HG03108 (cell line): ENCODE results near the gene BDKRB2.
"Not testable (repeated sequence)": the region's sequence is repeated elsewhere in the genome, so short reads cannot be mapped to it uniquely, and the experiment has no call there.

Experiments
- ATAC-seq: cut with Tn5 transposase; IDR thresholded peaks from one replicate; pipeline ENCODE4 v1.9.1; 2021; ENCODE audit warnings: moderate library complexity; ENCODE audit not compliant: unreplicated experiment

BDKRB2 gene

DNA sequence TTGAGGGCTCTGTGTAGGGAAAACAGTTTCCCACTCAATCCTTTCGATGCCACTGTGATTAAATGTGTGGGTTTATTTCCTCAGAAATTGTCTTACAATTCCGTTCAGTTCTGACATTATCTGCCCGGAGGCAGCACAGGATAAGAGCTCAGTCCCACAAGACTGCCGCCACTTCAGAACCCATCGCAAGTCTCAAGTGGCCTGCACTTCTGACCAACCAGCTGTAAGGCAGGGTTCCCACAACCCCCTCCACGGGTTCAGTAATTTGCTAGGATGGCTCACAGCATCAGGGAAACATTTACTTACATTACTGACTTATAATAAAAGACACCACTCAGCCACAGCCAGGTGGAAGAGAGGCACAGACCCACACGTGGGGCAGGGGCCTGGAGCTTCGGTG, 17.2 kb downstream of the BDKRB2 start:
- ATAC-seq = no peak

DNA sequence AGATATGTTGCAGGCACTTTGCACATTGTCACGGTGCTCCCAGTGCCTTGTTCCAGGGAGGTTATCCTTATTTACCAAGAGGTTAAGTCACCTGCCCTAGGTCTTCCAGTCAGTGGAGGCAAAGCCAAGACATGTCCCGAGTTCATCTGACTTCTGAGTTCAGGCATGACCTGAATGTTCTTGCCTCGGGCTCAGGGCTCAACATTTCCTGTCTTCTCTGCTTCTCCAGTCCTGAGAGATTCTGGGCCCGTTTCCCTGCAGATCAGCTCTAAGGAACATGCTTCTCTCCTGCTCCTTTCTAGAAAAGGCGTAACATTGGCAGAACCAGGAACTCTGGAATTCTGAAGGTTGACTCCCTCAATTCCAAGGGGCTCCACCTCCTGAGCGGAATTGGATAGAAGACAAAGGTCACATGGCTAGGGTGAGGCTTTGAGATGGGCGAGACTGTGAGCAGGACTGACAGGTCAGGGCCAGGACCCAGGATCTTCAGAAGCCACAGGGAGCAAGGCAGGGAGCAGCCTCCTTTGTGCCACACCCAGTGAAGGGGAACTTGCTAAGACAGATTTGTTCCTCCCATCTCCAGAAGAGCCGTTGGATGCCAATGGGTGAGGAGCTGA, 19.9 kb downstream of the BDKRB2 start:
- ATAC-seq = no peak

DNA sequence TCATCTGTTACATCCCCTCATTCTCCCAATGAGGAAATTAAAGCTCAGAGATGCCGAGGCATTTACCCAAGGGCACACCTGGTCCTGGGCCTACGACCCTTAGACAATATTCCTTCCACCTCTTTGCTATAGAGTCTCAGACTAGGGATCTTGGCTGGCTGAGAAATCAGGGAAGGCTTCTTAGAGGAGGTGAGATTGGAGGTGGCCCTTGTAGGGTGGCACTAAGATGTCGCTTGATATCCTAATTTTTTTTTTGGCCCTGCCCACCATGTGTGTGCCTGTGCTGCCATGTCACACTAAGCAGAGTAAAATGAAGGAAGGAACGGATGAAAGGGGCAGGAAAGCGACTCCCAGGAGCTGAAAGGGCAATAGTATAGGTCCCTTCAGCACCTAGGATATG, 20.6 kb downstream of the BDKRB2 start:
- no peak for ATAC-seq

DNA sequence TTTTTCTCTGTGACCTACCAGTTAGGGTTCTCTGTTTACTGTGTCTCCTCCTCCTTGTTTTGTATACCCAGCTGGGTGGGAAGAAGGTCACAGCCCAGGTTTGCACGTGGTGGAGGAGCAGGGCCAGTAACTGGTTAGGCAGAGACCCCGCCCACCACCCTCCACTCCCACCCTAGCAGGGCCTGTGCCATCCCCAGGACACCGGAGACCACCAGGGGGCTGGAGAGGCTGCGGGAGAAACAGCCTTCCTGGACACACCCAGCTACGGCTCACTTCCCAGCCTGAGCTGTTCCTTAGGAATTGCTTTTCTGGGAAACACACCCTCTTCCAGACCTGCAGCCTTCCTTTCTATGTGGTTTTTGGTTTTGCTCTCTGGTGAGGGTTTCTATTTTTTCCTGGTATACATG, 21.1 kb downstream of the BDKRB2 start:
- ATAC-seq = no peak

DNA sequence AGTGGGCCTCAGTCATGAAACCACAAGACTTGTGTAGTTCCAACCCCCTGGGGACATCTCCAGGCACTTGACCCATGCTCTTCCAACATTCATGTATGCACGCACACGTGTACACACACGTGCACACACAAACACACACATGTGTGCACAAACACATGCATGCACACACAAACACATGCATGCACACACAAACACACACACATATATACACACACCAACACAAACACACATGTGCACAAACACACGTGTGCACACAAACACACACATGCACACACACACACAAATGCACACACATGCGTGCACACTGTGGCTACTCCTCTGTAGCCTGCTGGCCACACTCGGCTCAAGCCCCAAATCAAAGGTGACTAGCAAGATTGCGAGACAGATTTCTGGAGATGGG, 22.8 kb downstream of the BDKRB2 start:
- ATAC-seq = no peak

DNA sequence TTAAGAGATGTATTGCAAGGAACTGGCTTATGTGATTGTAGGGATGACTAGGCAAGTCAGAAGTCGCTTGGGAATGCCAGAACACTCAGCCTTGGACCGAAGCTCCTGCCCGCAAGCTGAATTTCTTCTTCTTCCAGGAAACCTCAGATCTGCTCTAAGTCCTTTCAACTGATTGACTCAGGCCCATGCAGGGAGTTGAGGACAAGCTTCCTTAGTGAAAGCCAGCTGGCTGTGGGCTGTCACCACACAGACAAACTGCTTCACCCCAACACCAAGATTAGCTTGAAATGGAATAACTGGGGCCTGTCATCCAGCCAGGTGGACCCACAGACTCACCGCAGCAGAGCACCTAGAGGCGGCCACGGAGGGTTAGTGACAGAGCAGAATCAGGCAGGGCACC, 24.7 kb downstream of the BDKRB2 start:
- no peak for ATAC-seq

DNA sequence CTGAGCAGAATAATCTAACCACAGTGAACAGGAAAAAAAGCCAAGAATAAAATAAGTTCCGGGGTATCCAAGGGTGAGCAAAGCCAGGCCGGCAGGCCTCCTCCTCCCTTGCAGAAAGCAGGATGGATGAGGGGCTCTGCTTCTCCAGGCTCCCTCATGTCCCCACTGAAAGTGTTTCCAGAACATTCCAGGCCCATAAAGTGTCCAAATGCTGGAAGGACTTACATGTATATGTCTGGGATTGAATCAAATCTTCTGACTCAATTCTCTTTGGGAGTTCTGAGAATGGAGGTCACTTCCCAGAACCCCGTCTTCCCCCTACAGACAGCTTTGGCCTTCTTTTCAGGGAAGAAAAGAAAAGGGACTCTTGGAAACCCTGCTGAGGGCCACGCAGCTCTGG, 26.4 kb downstream of the BDKRB2 start:
- ATAC-seq = no peak

DNA sequence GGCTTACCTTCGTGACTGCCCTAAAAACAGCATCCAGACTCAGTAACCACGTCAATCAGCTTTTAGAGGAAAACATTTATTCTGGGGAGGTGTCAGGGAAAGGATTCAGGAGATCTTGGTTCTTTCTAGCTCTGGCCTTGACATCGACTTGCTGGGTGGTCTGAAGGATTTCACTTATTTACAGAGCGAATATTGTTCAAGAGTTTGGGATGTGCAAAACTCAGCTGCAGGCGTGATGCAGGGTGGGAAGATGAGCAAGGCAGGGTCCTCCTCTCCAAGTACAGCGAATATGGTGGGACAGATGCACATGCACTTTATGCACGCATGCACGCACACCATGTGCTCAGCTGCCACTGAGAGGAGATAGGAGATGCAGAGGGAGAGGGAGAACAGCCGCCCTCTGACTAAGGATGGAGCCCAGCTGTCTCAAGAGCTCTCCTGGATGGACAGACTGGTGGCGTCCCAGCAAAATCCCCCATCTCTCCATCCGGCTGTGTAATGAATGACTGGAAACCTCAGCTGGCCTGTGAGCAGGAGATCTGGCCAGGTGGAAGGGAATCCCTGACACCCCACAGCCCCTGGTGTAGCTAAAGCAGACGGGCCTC, 27.0 kb downstream of the BDKRB2 start:
- ATAC-seq = no peak

DNA sequence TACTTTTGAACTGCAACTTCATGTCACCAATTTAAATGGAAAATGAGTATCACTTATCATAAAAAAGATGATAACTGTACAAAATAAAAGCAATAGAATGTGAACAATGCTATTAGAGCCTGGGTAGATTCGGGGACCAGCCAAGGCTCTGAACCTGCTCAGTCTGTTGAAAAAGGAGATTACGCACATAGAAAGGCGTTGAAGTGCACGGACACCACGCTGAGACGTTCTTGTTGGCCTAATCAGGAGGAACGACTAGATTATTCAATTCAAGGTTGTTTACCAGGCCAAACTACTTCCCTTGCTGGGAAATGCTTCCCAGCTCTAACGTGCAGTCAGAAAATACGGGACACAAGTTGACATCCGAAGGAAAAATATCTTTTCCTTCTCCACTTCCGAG, 27.9 kb downstream of the BDKRB2 start:
- no peak for ATAC-seq

DNA sequence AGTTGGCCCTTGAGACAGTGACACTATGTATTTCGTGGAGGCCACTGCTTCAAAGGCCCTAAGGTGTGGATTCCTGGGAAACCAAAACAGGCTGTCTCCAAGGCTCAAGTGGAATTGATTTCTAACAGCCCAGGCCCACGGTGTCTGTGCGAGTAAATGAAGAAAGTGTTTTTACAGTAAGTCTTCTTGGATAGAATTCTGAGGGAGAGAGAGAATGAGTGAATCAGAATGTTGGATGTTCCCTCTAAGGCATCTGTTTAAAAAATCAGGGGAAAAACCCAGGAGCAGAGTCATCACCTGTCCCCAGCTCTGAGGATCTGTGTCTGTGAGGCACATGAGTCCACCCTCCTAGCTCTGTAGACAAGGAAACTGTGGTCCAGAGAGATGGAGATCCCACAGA, 29.0 kb downstream of the BDKRB2 start:
- no peak for ATAC-seq

DNA sequence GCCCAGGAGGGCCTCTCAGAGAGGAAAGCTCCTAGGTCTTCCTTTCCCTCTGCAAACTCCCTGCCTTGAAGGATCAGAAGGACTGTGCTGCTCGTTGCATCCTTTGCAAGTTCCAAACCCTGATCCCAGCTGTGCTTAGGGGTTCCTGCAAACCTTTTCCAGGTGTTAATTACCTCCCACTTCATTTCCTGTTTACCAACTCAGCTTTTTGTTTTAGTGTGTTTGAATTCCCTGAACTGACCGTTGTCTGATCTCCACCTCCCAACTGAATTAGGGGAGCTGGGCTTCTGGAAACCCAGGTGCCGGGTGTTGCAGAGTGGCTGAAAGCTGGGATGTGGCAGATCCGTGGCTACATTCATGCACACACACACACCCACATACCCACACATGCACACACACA, 30.8 kb downstream of the BDKRB2 start:
- no peak for ATAC-seq

DNA sequence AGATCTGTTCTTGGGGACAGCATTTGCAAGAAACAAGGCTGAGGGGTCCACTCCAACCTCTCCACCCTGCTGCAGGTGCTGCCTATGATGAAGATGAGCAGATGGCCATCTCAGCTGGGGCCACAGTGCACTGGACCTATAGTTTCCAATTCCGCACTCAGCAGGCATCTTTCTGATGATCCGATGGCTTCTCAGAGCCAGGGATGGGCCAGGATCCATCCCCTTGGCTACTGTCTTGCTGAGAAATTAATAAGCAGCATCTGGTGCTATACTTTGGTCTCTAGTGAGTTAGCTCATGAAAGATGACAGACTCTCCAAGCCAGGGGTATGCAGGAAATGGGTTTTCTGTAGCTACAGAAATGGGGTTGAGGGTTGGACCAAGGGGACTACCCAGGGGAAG, 33.0 kb downstream of the BDKRB2 start:
- no peak for ATAC-seq

DNA sequence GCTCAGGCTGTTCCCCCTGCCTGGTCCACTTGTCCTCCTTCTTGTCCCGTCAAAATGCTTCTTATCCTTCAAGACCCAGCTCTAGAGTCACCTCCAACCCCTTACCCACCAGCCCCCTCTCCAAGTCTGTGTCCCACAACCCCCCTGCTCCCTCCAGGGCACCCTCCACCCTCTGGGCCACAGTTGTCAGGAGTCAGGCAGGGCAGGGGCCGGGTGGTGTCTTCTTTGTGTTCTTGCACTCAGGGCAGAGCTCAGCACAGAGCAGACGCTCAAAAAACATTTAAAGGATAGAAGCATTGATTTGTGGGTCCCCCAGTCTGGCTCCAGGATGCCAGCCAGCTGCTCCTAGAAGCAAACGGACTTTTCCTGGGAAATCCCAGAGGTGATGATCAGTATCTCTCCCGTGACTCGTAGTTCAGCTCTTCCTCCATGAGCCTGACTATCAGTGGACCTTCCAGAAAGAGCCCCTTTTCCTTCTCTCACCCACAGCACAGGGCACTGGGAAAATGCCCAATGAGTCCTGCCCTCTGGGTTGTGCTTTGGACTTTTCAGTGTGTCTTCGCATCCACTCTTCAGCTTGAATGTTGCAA, 34.1 kb downstream of the BDKRB2 start:
- ATAC-seq = no peak

DNA sequence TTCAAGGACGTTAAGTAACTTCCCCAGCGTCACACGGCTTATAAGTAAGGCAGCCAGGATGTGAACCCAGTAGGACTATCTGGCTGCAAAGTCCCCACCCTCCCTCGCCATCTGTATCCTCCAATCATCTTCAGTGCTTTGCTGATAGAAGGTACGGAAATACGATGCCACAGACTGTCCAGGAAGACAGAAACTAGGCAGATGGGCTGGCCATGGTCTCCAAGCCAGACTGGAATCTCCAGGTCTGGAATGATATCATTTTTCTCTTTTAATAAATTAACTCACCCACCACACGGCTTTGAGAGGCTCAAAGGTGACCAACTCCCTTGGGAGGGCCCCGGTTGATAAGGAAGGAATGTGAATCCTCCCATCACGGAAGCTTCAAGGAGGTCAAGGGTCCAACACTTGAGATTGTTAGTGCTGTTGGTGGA, 35.1 kb downstream of the BDKRB2 start:
- ATAC-seq = no peak

DNA sequence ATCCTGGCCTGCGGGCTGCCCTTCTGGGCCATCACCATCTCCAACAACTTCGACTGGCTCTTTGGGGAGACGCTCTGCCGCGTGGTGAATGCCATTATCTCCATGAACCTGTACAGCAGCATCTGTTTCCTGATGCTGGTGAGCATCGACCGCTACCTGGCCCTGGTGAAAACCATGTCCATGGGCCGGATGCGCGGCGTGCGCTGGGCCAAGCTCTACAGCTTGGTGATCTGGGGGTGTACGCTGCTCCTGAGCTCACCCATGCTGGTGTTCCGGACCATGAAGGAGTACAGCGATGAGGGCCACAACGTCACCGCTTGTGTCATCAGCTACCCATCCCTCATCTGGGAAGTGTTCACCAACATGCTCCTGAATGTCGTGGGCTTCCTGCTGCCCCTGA, 36.0 kb downstream of the BDKRB2 start:
- ATAC-seq = no peak

DNA sequence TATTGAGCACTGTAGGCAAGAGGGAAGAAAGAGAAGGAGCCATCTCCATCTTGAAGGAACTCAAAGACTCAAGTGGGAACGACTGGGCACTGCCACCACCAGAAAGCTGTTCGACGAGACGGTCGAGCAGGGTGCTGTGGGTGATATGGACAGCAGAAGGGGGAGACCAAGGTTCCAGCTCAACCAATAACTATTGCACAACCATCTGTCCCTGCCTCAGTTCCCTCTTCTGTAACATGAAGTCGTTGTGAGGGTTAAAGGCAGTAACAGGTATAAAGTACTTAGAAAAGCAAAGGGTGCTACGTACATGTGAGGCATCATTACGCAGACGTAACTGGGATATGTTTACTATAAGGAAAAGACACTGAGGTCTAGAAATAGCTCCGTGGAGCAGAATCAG, 37.5 kb downstream of the BDKRB2 start:
- no peak for ATAC-seq

DNA sequence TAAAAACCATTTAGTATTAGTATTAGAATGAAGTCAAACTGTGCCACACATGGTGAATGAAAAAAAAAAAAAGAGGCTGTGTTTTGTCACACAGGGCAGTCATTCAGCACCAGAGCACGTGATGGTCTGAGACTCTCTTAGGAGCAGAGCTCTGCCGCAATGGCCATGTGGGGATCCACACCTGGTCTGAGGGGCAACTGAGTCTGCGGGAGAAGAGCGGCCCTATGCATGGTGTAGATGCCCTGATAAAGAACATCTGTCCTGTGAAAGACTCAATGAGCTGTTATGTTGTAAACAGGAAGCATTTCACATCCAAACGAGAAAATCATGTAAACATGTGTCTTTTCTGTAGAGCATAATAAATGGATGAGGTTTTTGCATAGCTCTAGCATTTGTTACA, 39.1 kb downstream of the BDKRB2 start:
- no peak for ATAC-seq

DNA sequence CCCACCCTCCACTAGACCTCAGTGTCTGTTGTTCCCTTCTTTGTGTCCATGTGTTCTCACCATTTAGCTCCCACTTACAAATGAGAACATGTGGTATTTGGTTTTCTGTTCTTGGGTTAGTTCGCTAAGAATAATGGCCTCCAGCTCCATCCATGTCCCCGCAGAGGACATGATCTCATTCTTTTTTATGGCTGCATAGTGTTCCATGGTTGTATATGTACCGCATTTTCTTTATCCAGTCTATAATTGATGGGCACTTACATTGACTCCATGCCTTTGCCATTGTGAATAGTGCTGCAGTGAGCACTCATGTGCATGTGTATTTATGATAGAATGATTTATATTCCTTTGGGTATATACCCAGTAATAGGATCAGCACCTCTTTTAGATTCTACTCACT, 40.4 kb downstream of the BDKRB2 start:
- not testable (repeated sequence) for ATAC-seq

DNA sequence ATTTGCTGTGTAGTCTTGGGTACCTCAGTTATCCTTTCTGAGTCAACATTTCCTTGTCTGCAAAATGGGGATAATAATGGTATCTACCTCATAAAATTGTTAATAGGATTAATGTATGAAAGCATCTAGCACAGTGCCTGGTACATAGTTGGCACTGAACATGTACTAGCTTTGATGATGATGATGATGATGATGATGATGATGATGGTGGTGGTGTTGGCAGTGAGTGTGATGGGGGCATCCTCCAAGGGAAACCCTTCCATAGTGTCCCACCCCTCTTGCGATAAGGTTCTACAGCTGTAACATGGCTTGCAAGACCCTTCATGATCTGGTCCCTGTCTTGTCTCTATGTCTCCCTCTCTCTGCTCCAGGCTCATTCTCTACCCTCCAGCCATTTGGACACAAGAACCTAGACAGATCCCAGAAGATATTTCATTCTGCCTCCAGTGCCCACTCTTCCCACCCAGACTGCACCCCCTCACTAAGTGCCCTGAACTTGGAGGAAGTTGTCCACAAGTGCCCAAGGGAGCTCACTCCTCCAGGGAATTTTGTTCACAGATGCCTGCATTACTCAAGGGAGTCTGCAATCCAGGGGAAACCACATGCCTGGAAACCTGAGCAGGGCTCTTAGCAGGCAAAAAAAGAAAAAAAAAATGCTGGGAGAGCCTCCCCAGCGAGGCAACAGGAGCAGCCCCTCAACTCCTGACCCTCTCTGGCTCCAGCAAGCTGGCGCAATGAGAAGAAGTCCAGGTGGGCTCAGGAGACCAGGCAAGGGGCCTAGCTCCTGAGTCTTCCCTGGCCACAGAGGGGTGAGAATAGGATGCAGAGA, 41.3 kb downstream of the BDKRB2 start:
- no peak for ATAC-seq

DNA sequence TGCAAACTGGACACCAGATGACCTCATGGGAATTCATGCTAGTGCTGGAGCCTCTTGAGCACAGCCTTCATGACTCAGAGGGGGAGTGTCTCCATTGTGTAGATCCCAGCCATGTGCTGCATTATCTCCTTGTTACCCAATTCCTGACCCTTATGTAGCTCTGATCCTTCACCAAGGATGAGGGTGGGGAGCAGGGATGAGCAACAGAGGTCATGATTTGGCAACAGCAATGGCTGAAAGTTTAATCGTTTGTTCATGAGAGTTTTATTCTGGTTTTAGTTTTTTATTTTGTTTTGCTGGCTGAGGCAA, 41.9 kb downstream of the BDKRB2 start:
- ATAC-seq = no peak

DNA sequence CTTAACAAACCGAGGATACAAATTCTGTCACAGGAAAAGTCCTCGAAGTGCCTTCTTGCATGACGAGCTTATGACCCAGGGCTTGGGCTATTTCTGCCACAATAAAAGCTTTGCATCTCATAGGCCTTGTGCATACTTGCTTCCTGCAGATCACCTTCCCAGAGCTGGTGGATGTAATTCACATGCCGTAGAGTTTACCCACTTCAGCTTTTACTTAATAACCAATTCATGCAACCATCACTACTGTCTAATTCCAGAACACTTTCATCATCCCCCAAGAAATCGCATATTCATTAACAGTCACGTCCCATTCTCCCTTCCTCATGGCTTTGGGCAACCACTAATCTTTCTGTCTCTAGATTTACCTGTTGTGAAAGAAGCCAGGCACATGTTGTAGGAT, 42.4 kb downstream of the BDKRB2 start:
- no peak for ATAC-seq

DNA sequence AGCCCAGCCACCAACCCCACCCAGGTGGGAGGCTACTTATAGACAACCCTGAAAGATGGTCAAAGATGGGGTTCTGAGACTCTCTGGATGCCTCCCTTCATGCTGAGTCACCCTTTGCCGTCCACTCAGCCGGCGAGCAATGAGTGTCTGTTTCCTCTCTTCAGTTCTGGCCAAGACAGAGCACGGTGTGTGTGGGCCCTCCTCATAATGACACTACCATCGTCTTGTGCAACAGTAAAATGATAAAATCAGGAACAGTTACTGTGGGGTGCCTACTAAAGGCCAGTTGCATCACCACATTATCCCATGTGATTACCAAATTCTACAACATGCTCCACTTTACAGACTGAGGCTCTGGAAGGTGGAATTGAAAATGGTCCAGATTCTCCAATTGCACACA, 44.4 kb downstream of the BDKRB2 start:
- no peak for ATAC-seq
